Kidney (tissue), 14 donors: Measurements from ENCODE around the gene EXOC2. TPM values are rescaled to one million over a fixed set of nuclear protein-coding genes. Genes with fewer than 3 reads are reported as not detected.

Experiments used
- DNase-seq, 5 donors: peaks; one replicate each; pipeline ENCODE4 v3.0.0-alpha.2; 2013 to 2020
- FAIRE-seq: peaks from 2 replicates; lab custom pipeline; 2012; peaks lifted over from hg19 to GRCh38; lab: Jason Lieb, UNC
- H3K27ac ChIP-seq, 2 donors: one replicate each; pipeline ENCODE4 v1.7.0; 2013; ENCODE audit warnings: low read depth in 2 of 2, low read length in 2 of 2, inconsistent platforms in 1 of 2
- H3K27me3 ChIP-seq: one replicate; pipeline ENCODE4 v1.7.1; 2013; ENCODE audit warnings: low read length, inconsistent platforms; ENCODE audit not compliant: control insufficient read depth, insufficient read depth
- H3K36me3 ChIP-seq, 3 donors: one replicate each; pipeline versions ENCODE4 v1.7.0 to v1.7.1; 2013; ENCODE audit warnings: low read length in 3 of 3, control low read depth in 1 of 3, inconsistent platforms in 1 of 3; ENCODE audit not compliant: insufficient read depth in 3 of 3, control insufficient read depth in 2 of 3
- H3K4me1 ChIP-seq, 3 donors: one replicate each; pipeline versions ENCODE4 v1.7.0 to v1.7.1; 2013; ENCODE audit warnings: low read length in 3 of 3, inconsistent platforms in 1 of 3, low read depth in 1 of 3; ENCODE audit not compliant: control insufficient read depth in 2 of 3, insufficient read depth in 2 of 3
- H3K4me3 ChIP-seq, 3 donors: one replicate each; pipeline versions ENCODE4 v1.7.0 to v1.8.1; 2013; ENCODE audit warnings: low read length in 3 of 3, control low read depth in 1 of 3, inconsistent platforms in 1 of 3
- H3K9ac ChIP-seq, 3 donors: one replicate each; pipeline versions ENCODE4 v1.7.0 to v1.7.1; 2013; ENCODE audit warnings: low read length in 3 of 3, control low read depth in 1 of 3, inconsistent platforms in 1 of 3
- H3K9me3 ChIP-seq, 3 donors: one replicate each; pipeline versions ENCODE4 v1.7.0 to v1.7.1; 2013; ENCODE audit warnings: low read length in 3 of 3, control low read depth in 1 of 3, inconsistent platforms in 1 of 3; ENCODE audit not compliant: control insufficient read depth in 2 of 3, insufficient read depth in 1 of 3
- intact Hi-C: fragments of 100-400 bp; cut with DNase I; formaldehyde crosslinking; loops from one replicate; pipeline ENCODE4 v1.11.1; 2022
- polyA plus RNA-seq: library from polyadenylated mRNA; stranded (reverse); fragments of 350-450 nt; fragmentation: Illumina TruSeq; extraction: RNeasy Lipid Tissue Mini Kit (QIAGEN cat#74804); gene quantifications from one replicate; pipeline ENCODE4 v1.2.3, GENCODE V29; 2014; ENCODE audit warnings: low read depth, low replicate concordance; ENCODE audit not compliant: insufficient read depth
- total RNA-seq: library from RNA; stranded (reverse); fragmentation: NEBNext Ultra II Directional; extraction: Animal tissue kit (Norgen Biotek cat#: 25700); gene quantifications from one replicate; pipeline ENCODE4 v1.2.1, GENCODE V29; 2021
- TF ChIP-seq, protein P1 (sequence below): IDR thresholded peaks from 3 replicates; pipeline ENCODE4 v1.5.1; 2012; ENCODE audit warnings: mild to moderate bottlenecking, moderate library complexity, borderline replicate concordance; ENCODE audit not compliant: insufficient read depth; ENCODE audit errors: extremely low read depth
- donor health status: control.
- donor health status: control.
- donor health status: control.
- donor health status: control.
- donor health status: control.
- donor health status: DM: yes; HTN: yes; CAD: no.
- donor health status: Normal renal cell carcinoma (clear cell type).

The EXOC2 gene
- total and polyA plus RNA-seq, 2 donors from 2014 or later = 8.6 to 21.7 TPM

DNA sequence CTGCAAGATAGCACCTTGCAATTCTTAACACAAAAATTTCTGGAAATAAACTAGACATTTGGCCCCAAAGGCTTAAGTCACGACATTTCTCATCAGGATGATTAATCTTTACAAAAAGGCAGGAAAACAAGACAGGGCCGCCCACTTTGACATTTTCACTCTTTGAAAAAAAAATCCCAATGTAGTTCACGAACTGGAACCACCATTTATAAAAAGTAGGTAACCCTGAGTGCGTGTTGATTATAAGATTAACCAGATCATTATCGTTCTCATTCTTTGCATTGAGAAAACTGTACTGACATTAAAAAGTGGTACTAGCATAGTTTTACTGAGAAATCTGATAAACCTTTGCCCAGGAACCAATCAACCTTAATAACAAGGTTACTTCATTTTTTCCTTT, 144.8 kb downstream of the EXOC2 start:
- intact Hi-C loops = no loop called here
- Histone ChIP-seq H3K36me3 (peaks cover 0 to 13% (median 4%) of the 10 kb centered on the region in 3 donors), H3K4me3 (no peak overlapping the region), H3K4me1 (no peaks in the 10 kb centered on the region), H3K27me3 (no peaks in the 10 kb centered on the region), H3K27ac (no peak overlapping the region), H3K9ac (no peak overlapping the region), H3K9me3 (no peaks in the 10 kb centered on the region)
- FAIRE-seq (no peak), DNase-seq (no peak)
- TF ChIP-seq, protein P1, sequence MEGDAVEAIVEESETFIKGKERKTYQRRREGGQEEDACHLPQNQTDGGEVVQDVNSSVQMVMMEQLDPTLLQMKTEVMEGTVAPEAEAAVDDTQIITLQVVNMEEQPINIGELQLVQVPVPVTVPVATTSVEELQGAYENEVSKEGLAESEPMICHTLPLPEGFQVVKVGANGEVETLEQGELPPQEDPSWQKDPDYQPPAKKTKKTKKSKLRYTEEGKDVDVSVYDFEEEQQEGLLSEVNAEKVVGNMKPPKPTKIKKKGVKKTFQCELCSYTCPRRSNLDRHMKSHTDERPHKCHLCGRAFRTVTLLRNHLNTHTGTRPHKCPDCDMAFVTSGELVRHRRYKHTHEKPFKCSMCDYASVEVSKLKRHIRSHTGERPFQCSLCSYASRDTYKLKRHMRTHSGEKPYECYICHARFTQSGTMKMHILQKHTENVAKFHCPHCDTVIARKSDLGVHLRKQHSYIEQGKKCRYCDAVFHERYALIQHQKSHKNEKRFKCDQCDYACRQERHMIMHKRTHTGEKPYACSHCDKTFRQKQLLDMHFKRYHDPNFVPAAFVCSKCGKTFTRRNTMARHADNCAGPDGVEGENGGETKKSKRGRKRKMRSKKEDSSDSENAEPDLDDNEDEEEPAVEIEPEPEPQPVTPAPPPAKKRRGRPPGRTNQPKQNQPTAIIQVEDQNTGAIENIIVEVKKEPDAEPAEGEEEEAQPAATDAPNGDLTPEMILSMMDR = no peak

DNA sequence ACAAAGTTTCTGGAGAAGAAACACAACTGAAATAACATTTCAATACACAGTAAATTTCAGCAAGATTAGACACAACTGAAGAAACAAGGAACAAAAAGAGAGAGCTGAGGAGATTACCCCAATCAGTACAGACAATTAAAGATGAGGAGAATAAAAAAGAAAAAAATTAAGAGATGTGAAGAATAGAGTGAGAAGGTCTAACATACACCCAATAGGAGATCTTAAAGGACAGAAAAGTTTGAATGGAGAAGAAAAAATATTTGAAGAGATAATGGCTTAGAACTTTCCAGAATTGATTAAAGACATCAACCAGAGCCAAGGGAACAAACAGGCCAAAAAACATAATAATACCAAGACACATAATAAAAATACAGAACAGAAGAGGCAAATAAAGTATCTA, 152.4 kb downstream of the EXOC2 start:
- Histone ChIP-seq H3K9ac (no peak overlapping the region), H3K36me3 (peaks cover 2 to 16% (median 4%) of the 10 kb centered on the region in 3 donors), H3K4me3 (no peak overlapping the region), H3K4me1 (no peaks in the 10 kb centered on the region), H3K9me3 (peaks cover 0 to 10% (median 0%) of the 10 kb centered on the region in 3 donors), H3K27ac (no peak overlapping the region), H3K27me3 (no peaks in the 10 kb centered on the region)
- DNase-seq (no peak), FAIRE-seq (no peak)
- TF ChIP-seq, protein P1 = no peak
- intact Hi-C loops = no loop called here

DNA sequence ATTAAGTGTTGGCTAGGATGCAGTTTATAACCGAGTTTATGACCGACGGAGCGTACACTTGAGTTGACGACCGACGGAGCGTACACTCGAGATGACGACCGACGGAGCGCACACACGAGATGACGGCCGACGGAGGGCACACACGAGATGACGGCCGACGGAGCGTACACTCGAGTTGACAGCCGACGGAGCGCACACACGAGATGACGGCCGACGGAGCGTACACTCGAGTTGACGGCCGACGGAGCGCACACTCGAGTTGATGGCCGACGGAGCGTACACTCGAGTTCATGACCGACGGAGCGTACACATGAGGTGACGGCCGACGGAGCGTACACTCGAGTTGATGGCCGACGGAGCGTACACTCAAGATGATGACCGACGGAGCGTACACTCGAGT, 155.8 kb downstream of the EXOC2 start:
- no peak for FAIRE-seq

More for the DNA sequence above, 155.8 kb downstream of the EXOC2 start:
- Histone ChIP-seq H3K9me3 (peaks cover 0 to 10% (median 0%) of the 10 kb centered on the region in 3 donors), H3K9ac (no peak overlapping the region), H3K27ac (no peak overlapping the region), H3K36me3 (no peaks in the 10 kb centered on the region), H3K4me3 (no peak overlapping the region), H3K27me3 (no peaks in the 10 kb centered on the region), H3K4me1 (no peaks in the 10 kb centered on the region)
- DNase-seq = no peak
- TF ChIP-seq, protein P1 = no peak
- intact Hi-C loops = no loop called here
